HEK293 (cell line): Measurements from ENCODE around the gene DIS3L.

Experiments
- AEBP2 ChIP-seq: fragments of 450-650 bp; formaldehyde crosslinking; IDR thresholded peaks from 2 replicates; pipeline ENCODE4 v1.5.1; 2016; ENCODE audit warnings: missing biosample characterization, missing genetic modification characterization, borderline replicate concordance
- GFI1B ChIP-seq: fragments of 450-650 bp; formaldehyde crosslinking; IDR thresholded peaks from 2 replicates; pipeline ENCODE4 v1.5.1; 2016; ENCODE audit warnings: missing biosample characterization, missing genetic modification characterization
- HOXD13 ChIP-seq: sonication (generic); formaldehyde crosslinking; IDR thresholded peaks from 2 replicates; pipeline ENCODE4 v1.8.0; 2022; ENCODE audit warnings: missing genetic modification reagents, borderline replicate concordance
- KLF16 ChIP-seq: fragments of 450-650 bp; formaldehyde crosslinking; IDR thresholded peaks from 2 replicates; pipeline ENCODE4 v1.5.1; 2017; ENCODE audit warnings: missing biosample characterization, missing genetic modification characterization
- KLF8 ChIP-seq: fragments of 450-650 bp; formaldehyde crosslinking; IDR thresholded peaks from 2 replicates; pipeline ENCODE4 v1.5.1; 2016; ENCODE audit warnings: missing biosample characterization, missing genetic modification characterization
- PRDM6 ChIP-seq: fragments of 450-650 bp; formaldehyde crosslinking; IDR thresholded peaks from 2 replicates; pipeline ENCODE4 v1.5.1; 2017; ENCODE audit warnings: missing biosample characterization, missing genetic modification characterization
- REPIN1 ChIP-seq: fragments of 450-650 bp; formaldehyde crosslinking; IDR thresholded peaks from 2 replicates; pipeline ENCODE4 v1.5.1; 2017; ENCODE audit warnings: missing biosample characterization, missing genetic modification characterization, low read depth
- SP7 ChIP-seq: fragments of 450-650 bp; formaldehyde crosslinking; IDR thresholded peaks from 2 replicates; pipeline ENCODE4 v1.5.1; 2016; ENCODE audit warnings: missing biosample characterization, missing genetic modification characterization
- WT1 ChIP-seq: fragments of 450-650 bp; formaldehyde crosslinking; IDR thresholded peaks from 2 replicates; pipeline ENCODE4 v1.5.1; 2016; ENCODE audit warnings: missing biosample characterization, missing genetic modification characterization
- ZBTB20 ChIP-seq: fragments of 450-650 bp; formaldehyde crosslinking; IDR thresholded peaks from 2 replicates; pipeline ENCODE4 v1.5.1; 2016; ENCODE audit warnings: missing biosample characterization, missing genetic modification characterization
- ZBTB7A ChIP-seq: fragments of 450-650 bp; formaldehyde crosslinking; IDR thresholded peaks from 2 replicates; pipeline ENCODE4 v1.5.1; 2016; ENCODE audit warnings: low read depth, missing biosample characterization, missing genetic modification characterization
- ZFHX2 ChIP-seq: fragments of 450-650 bp; formaldehyde crosslinking; conservative IDR thresholded peaks from 2 replicates; pipeline ENCODE4 v1.5.1; 2016; ENCODE audit warnings: missing biosample characterization, missing genetic modification characterization
- ZFP41 ChIP-seq: fragments of 450-650 bp; formaldehyde crosslinking; IDR thresholded peaks from 2 replicates; pipeline ENCODE4 v1.5.1; 2016; ENCODE audit warnings: missing biosample characterization, missing genetic modification characterization, borderline replicate concordance
- ZIC2 ChIP-seq: fragments of 450-650 bp; formaldehyde crosslinking; IDR thresholded peaks from 2 replicates; pipeline ENCODE4 v1.5.1; 2016; ENCODE audit warnings: missing biosample characterization, missing genetic modification characterization
- ZNF140 ChIP-seq: fragments of 450-650 bp; formaldehyde crosslinking; IDR thresholded peaks from 2 replicates; pipeline ENCODE4 v1.5.1; 2016; ENCODE audit warnings: missing biosample characterization, missing genetic modification characterization
- ZNF175 ChIP-seq: fragments of 450-650 bp; formaldehyde crosslinking; IDR thresholded peaks from 2 replicates; pipeline ENCODE4 v1.5.1; 2016; ENCODE audit warnings: missing biosample characterization, missing genetic modification characterization
- ZNF184 ChIP-seq: fragments of 450-650 bp; IDR thresholded peaks from 2 replicates; pipeline ENCODE4 v1.5.1; 2018; ENCODE audit warnings: missing biosample characterization, mild to moderate bottlenecking, missing genetic modification characterization
- ZNF202 ChIP-seq: fragments of 450-650 bp; formaldehyde crosslinking; IDR thresholded peaks from 2 replicates; pipeline ENCODE4 v1.5.1; 2016; ENCODE audit warnings: missing biosample characterization, missing genetic modification characterization, borderline replicate concordance
- ZNF223 ChIP-seq: fragments of 450-650 bp; formaldehyde crosslinking; IDR thresholded peaks from 2 replicates; pipeline ENCODE4 v1.5.1; 2016; ENCODE audit warnings: missing biosample characterization, missing genetic modification characterization
- ZNF311 ChIP-seq: fragments of 450-650 bp; formaldehyde crosslinking; IDR thresholded peaks from 2 replicates; pipeline ENCODE4 v1.5.1; 2017; ENCODE audit warnings: missing biosample characterization, missing genetic modification characterization, borderline replicate concordance
- ZNF341 ChIP-seq: fragments of 450-650 bp; formaldehyde crosslinking; IDR thresholded peaks from 2 replicates; pipeline ENCODE4; 2016; ENCODE audit warnings: low read depth, missing biosample characterization, missing genetic modification characterization
- ZNF350 ChIP-seq: fragments of 450-650 bp; formaldehyde crosslinking; IDR thresholded peaks from 2 replicates; pipeline ENCODE4 v1.5.0; 2017; ENCODE audit warnings: missing biosample characterization, mild to moderate bottlenecking, missing genetic modification characterization
- ZNF394 ChIP-seq: fragments of 450-650 bp; formaldehyde crosslinking; IDR thresholded peaks from 2 replicates; pipeline ENCODE4 v1.5.1; 2016; ENCODE audit warnings: missing biosample characterization, missing genetic modification characterization, mild to moderate bottlenecking, moderate library complexity, borderline replicate concordance
- ZNF449 ChIP-seq: fragments of 450-650 bp; formaldehyde crosslinking; IDR thresholded peaks from 2 replicates; pipeline ENCODE4 v1.5.1; 2017; ENCODE audit warnings: missing biosample characterization, mild to moderate bottlenecking, missing genetic modification characterization, moderate library complexity
- ZNF501 ChIP-seq: fragments of 450-650 bp; formaldehyde crosslinking; IDR thresholded peaks from 2 replicates; pipeline ENCODE4 v1.5.1; 2016; ENCODE audit warnings: missing biosample characterization, missing genetic modification characterization
- ZNF514 ChIP-seq: fragments of 450-650 bp; formaldehyde crosslinking; IDR thresholded peaks from 2 replicates; pipeline ENCODE4 v1.5.1; 2016; ENCODE audit warnings: missing biosample characterization, missing genetic modification characterization
- ZNF610 ChIP-seq: fragments of 450-650 bp; formaldehyde crosslinking; IDR thresholded peaks from 2 replicates; pipeline ENCODE4 v1.5.1; 2016; ENCODE audit warnings: missing biosample characterization, missing genetic modification characterization, borderline replicate concordance
- ZNF624 ChIP-seq: fragments of 450-650 bp; formaldehyde crosslinking; IDR thresholded peaks from 2 replicates; pipeline ENCODE4 v1.5.1; 2017; ENCODE audit warnings: missing biosample characterization, missing genetic modification characterization
- ZNF704 ChIP-seq: fragments of 450-650 bp; formaldehyde crosslinking; IDR thresholded peaks from 2 replicates; pipeline ENCODE4 v1.5.1; 2016; ENCODE audit warnings: missing biosample characterization, missing genetic modification characterization
- ZNF837 ChIP-seq: fragments of 450-650 bp; formaldehyde crosslinking; IDR thresholded peaks from 2 replicates; pipeline ENCODE4 v1.5.1; 2016; ENCODE audit warnings: missing biosample characterization, missing genetic modification characterization
- TF ChIP-seq, protein P1 (sequence below): fragments of 450-650 bp; formaldehyde crosslinking; IDR thresholded peaks from 2 replicates; pipeline ENCODE4 v1.5.1; 2016; ENCODE audit warnings: missing biosample characterization, missing genetic modification characterization
- TF ChIP-seq, protein P2 (sequence below): fragments of 450-650 bp; formaldehyde crosslinking; IDR thresholded peaks from 2 replicates; pipeline ENCODE4 v1.5.1; 2017; ENCODE audit warnings: missing biosample characterization, missing genetic modification characterization

The DIS3L gene

GRCh38 chr15:66292571-66293418 lies 573 bp upstream of the DIS3L start (continued):
- TF ChIP-seq ZNF140 (no peak), ZNF394 (tag by site-specific recombination) (no peak), ZNF610 (tag by site-specific recombination) (no peak), KLF8 (tag by site-specific recombination) (peak; percentile 63; the same call in 1 of the 2 replicates), ZNF175 (tag by site-specific recombination) (no peak), PRDM6 (tag by site-specific recombination) (peak; percentile 62), ZNF223 (tag by site-specific recombination) (0 out of 2 replicates have a peak, but pooled peaks have one; percentile 18), KLF16 (tag by site-specific recombination) (0 out of 2 replicates have a peak, but pooled peaks have one; percentile 52), ZNF837 (no peak), ZNF514 (tag by site-specific recombination) (no peak), ZNF350 (tag by site-specific recombination) (no peak), ZBTB7A (tag by site-specific recombination) (no peak), ZNF311 (tag by site-specific recombination) (no peak), ZNF202 (tag by site-specific recombination) (no peak), HOXD13 (no peak), ZBTB20 (tag by site-specific recombination) (peak; percentile 28), ZIC2 (tag by site-specific recombination) (no peak), ZNF501 (tag by site-specific recombination) (no peak), WT1 (no peak), ZFHX2 (tag by site-specific recombination) (no peak), ZNF449 (tag by site-specific recombination) (no peak), ZNF341 (tag by site-specific recombination) (peak; percentile 55; the same call in 1 of the 2 replicates), ZFP41 (tag by site-specific recombination) (no peak), ZNF704 (tag by site-specific recombination) (no peak), REPIN1 (tag by site-specific recombination) (no peak), ZNF624 (tag by site-specific recombination) (no peak), ZNF184 (tag by site-specific recombination) (no peak), AEBP2 (tag by site-specific recombination) (no peak), GFI1B (tag by site-specific recombination) (0 out of 2 replicates have a peak, but pooled peaks have one; percentile 27), SP7 (tag by site-specific recombination) (no peak)
- TF ChIP-seq, protein P1, sequence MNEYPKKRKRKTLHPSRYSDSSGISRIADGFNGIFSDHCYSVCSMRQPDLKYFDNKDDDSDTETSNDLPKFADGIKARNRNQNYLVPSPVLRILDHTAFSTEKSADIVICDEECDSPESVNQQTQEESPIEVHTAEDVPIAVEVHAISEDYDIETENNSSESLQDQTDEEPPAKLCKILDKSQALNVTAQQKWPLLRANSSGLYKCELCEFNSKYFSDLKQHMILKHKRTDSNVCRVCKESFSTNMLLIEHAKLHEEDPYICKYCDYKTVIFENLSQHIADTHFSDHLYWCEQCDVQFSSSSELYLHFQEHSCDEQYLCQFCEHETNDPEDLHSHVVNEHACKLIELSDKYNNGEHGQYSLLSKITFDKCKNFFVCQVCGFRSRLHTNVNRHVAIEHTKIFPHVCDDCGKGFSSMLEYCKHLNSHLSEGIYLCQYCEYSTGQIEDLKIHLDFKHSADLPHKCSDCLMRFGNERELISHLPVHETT (tag by site-specific recombination): no peak
- TF ChIP-seq, protein P2, sequence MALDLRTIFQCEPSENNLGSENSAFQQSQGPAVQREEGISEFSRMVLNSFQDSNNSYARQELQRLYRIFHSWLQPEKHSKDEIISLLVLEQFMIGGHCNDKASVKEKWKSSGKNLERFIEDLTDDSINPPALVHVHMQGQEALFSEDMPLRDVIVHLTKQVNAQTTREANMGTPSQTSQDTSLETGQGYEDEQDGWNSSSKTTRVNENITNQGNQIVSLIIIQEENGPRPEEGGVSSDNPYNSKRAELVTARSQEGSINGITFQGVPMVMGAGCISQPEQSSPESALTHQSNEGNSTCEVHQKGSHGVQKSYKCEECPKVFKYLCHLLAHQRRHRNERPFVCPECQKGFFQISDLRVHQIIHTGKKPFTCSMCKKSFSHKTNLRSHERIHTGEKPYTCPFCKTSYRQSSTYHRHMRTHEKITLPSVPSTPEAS (tag by site-specific recombination): no peak
